Adrenal gland (tissue), 12 donors: ENCODE data around the gene UBE2L3. TPM values are rescaled to one million over a fixed set of nuclear protein-coding genes. Genes with fewer than 3 reads are reported as not detected.

Experiments used
- DNase-seq, 7 donors: peaks; one replicate each; pipeline ENCODE4 v3.0.0-alpha.2; 2019 to 2020
- H3K27ac ChIP-seq, 5 donors: fragments of 200-600 bp; sonication (generic) in 4 of 5; 1 replicate in 3 of 5; 2 replicates in 2 of 5; pipeline versions ENCODE4 v1.5.1 to v1.8.0; 2016 to 2020; ENCODE audit warnings: mild to moderate bottlenecking in 1 of 5
- H3K27me3 ChIP-seq: fragments of 200-600 bp; 2 replicates; pipeline ENCODE4 v1.8.0; 2021
- H3K36me3 ChIP-seq, 2 donors: fragments of 200-600 bp; replicated peaks in 1 of 2; 1 replicate in 1 of 2; 2 replicates in 1 of 2; pipeline versions ENCODE4 v1.5.1 to v1.8.0; 2018 to 2022
- H3K4me1 ChIP-seq, 2 donors: fragments of 200-600 bp; replicated peaks in 1 of 2; 1 replicate in 1 of 2; 2 replicates in 1 of 2; pipeline versions ENCODE4 v1.5.1 to v1.8.0; 2018 to 2021
- H3K4me3 ChIP-seq, 4 donors: fragments of 200-600 bp; sonication (generic) in 3 of 4; one replicate each; pipeline ENCODE4 v1.5.1; 2016 to 2018
- H3K9me3 ChIP-seq, 3 donors: fragments of 200-600 bp; sonication (generic) in 1 of 3; replicated peaks in 1 of 3; 1 replicate in 2 of 3; 2 replicates in 1 of 3; pipeline versions ENCODE4 v1.5.1 to v1.8.0; 2016 to 2021
- POLR2A ChIP-seq, 2 donors: fragments of 450-650 bp; IDR thresholded peaks; one replicate each; pipeline ENCODE4 v1.6.1; 2017; ENCODE audit warnings: antibody characterized with exemption in 2 of 2, mild to moderate bottlenecking in 2 of 2, moderate library complexity in 1 of 2
- WGBS, 4 donors: extraction: QIAGEN DNeasy Blood & Tissue Kit in 2 of 4; methylation state at CpG; one replicate each; pipeline versions ENCODE4 v1.1.5 to v1.1.7; 2013 to 2017; 5-methylcytosine and 5-hydroxymethylcytosine counted together
- intact Hi-C, 2 donors: fragments of 100-400 bp; cut with DNase I; formaldehyde crosslinking; loops; one replicate each; pipeline versions ENCODE4 v1.14.1 to v1.15.0; 2022 to 2023
- polyA plus RNA-seq, 3 donors: library from polyadenylated mRNA; stranded (reverse); fragments of 200-250 nt in 2 of 3; fragments of 350-450 nt in 1 of 3; fragmentation: Illumina TruSeq in 1 of 3; extraction: RNeasy Lipid Tissue Mini Kit (QIAGEN cat#74804) in 1 of 3; gene quantifications; one replicate each; pipeline ENCODE4 v1.2.3, GENCODE V29; 2013 to 2014
- total RNA-seq, 9 donors: library from RNA; depleted of rRNA in 4 of 9; stranded (reverse); fragments of >200 nt in 4 of 9; fragments of 120-200 nt in 1 of 9; fragmentation: NEBNext Ultra II Directional in 1 of 9; extraction: Animal tissue kit (Norgen Biotek cat#: 25700) in 1 of 9; gene quantifications; one replicate each; pipeline versions ENCODE4 v1.1.0 to v1.2.4, GENCODE V29; 2013 to 2023
- TF ChIP-seq, protein P1 (sequence below), 6 experiments: fragments of 450-650 bp in 4 of 6; fragments of 200-600 bp in 2 of 6; sonication (generic) in 1 of 6; IDR thresholded peaks; 1 replicate in 5 of 6; 2 replicates in 1 of 6; pipeline versions ENCODE4 v1.5.1 to v1.8.0; 2016 to 2021; ENCODE audit warnings: antibody characterized with exemption in 6 of 6, mild to moderate bottlenecking in 2 of 6, moderate library complexity in 1 of 6
- donor health status: healthy with polysubstance abuse.
- donor health status: Bipolar disorder and iron deficiency.
- donor health status: DM: yes; HTN: yes; CAD: no.
- donor health status: DM: no; HTN: no; CAD: no.
- donor health status: DM: no; HTN: no; CAD: no.
- donor health status: DM: yes; HTN: yes; CAD: no.

UBE2L3 gene
- total and polyA plus RNA-seq, 12 donors = 48.5 to 142 (median 61.8) TPM

DNA sequence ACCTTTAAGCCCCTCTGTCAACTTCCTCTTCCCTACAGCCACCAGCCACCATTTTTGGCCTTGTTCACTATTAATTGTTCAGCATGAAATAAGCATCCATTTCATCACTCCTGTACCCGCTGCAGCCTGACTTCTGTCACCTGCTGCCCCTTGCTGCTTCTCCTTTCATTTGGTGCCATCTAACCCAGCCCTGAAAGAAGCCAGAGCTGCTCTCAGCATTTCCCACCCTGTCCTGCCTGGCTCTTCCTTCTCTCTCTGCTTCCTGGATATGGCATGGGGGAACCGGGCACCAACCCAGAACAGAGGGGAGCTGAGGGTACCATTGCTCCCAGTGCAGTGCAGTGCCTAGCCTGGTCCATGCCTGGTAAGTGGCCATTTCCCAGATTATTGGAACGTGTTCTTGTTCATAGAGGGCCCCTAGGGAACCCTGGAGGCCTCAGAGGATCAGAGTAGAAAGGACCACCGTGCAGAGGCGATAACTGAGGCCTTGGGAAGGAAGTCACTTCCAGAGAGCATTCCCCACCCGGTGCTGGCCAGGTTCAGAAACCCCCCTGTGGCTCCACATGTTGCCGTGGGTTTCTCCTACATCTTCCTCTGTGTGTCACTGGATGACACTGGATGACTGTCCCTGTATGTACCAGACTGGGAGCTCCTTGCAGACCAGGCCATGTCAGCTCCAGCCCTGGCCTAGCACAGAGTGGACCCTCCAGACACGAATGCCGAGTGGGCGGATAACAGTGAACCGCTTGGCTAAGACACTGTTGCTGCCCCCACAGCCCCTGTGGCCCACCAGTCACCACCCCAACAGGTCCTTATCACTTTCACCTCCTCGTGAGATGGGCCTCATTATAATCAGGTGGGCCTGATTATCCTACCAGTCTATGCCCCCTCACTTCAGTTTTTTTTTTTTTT is 57.6 kb downstream of the UBE2L3 start:
- TF ChIP-seq, protein P1, sequence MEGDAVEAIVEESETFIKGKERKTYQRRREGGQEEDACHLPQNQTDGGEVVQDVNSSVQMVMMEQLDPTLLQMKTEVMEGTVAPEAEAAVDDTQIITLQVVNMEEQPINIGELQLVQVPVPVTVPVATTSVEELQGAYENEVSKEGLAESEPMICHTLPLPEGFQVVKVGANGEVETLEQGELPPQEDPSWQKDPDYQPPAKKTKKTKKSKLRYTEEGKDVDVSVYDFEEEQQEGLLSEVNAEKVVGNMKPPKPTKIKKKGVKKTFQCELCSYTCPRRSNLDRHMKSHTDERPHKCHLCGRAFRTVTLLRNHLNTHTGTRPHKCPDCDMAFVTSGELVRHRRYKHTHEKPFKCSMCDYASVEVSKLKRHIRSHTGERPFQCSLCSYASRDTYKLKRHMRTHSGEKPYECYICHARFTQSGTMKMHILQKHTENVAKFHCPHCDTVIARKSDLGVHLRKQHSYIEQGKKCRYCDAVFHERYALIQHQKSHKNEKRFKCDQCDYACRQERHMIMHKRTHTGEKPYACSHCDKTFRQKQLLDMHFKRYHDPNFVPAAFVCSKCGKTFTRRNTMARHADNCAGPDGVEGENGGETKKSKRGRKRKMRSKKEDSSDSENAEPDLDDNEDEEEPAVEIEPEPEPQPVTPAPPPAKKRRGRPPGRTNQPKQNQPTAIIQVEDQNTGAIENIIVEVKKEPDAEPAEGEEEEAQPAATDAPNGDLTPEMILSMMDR (IDR thresholded peaks at IDR 0.05) = no peak
- no peak for TF ChIP-seq POLR2A (IDR thresholded peaks at IDR 0.05)
- intact Hi-C loops = loop anchor here in 1 of 2 donors (5.0 kb wide), 1 partner anchor 48 kb away; no protein-coding TSS in a partner anchor
- 79 to 88% (median 84%) methylated on average over 8 to 12 of the region's 12 CpGs for WGBS, 4 donors

DNA sequence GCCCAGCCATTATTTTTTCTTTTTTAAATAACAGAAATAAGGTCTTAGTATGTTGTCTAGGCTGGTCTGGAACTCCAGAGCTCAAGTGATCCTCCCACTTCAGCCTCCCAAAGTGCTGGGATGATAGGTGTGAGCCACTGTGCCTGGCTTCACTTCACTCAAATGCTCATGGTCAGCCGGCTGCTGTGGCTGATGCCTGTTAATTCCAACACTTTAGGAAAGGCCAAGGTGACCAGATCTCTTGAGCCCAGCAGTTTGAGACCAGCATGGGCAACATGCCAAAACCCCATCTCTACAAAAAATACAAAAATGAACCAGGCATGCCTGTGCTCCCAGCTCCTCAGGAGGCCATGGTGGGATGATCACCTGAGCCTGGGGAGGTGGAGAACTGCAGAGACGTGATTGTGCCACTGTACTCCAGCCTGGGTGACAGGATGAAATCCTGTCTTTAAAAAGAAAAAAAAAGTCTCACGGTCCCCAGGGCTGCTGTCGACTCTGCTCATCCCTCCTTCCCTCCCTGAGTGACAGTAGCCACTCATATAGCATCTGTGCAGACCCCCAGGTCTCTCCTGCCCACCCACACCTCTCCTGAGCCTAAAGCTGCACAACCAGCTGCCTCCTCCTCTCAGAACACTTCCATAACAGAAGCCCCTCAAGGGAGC is 58.7 kb downstream of the UBE2L3 start:
- H3K27me3 ChIP-seq = no peaks in the 10 kb centered on the region
- no peak overlapping the region for H3K4me3 ChIP-seq
- intact Hi-C loops = loop anchor here in 1 of 2 donors (5.0 kb wide), 1 partner anchor 49 kb away; no protein-coding TSS in a partner anchor
- H3K36me3 ChIP-seq = peaks cover 0 to 5% of the 10 kb centered on the region in 2 donors
- WGBS, 4 donors = 57 to 76% (median 62%) methylated on average over 4 of the region's 4 CpGs
- H3K4me1 ChIP-seq = peaks cover 6 to 18% of the 10 kb centered on the region in 2 donors
- no peaks in the 10 kb centered on the region for H3K9me3 ChIP-seq
- TF ChIP-seq, protein P1 (IDR thresholded peaks at IDR 0.05) = no peak
- no peak for TF ChIP-seq POLR2A (IDR thresholded peaks at IDR 0.05)
- DNase-seq = no peak
- H3K27ac ChIP-seq = no peak overlapping the region

More for the DNA sequence above, 57.6 kb downstream of the UBE2L3 start:
- H3K4me3 ChIP-seq = no peak overlapping the region
- no peak for DNase-seq
- no peaks in the 10 kb centered on the region for H3K27me3 ChIP-seq
- H3K4me1 ChIP-seq = peaks cover 6 to 16% of the 10 kb centered on the region in 2 donors
- no peak overlapping the region for H3K27ac ChIP-seq
- no peaks in the 10 kb centered on the region for H3K9me3 ChIP-seq
- peaks cover 0 to 5% of the 10 kb centered on the region in 2 donors for H3K36me3 ChIP-seq

DNA sequence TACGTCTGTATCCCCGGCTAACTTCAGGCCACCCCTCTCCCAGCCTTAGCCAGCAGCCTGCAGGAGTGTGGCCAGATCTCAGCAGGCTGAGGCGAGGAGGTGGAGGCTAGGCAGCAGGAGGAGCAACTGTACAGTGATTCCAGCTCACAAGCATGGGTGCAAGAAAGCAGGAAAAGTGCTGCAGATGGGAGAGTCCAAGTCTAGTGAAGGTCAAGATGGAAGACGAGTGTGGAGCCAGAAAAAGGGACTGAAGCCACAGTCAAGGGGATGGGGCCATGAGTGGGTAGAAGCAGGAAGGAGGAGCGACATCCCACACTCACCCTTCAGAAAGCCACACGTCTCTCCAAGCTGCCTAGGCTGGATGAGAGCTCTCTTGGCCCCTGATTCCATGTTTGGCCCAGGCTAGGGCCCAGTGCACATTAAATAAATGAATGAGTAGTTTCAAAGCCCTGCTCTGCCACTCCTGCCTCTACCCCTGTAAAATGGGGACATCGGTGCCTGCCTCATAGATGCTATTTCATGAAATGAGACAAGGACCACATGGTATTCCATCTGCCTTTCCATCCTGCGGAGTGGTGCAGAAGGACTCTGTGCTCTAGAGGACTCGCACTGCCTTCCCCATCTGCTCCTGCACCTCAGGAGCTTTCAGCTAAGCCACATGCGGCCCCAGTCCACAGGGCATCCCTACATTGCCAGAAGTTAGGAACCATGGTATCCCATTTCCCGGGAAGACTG is 59.4 kb downstream of the UBE2L3 start:
- 79 to 88% (median 82%) methylated on average over 7 to 11 of the region's 11 CpGs for WGBS, 4 donors
- peaks cover 0 to 5% of the 10 kb centered on the region in 2 donors for H3K36me3 ChIP-seq
- TF ChIP-seq, protein P1 (IDR thresholded peaks at IDR 0.05) = no peak
- TF ChIP-seq POLR2A (IDR thresholded peaks at IDR 0.05) = no peak
- no peak overlapping the region for H3K4me3 ChIP-seq
- DNase-seq = no peak
- peaks cover 6 to 18% of the 10 kb centered on the region in 2 donors for H3K4me1 ChIP-seq
- H3K27ac ChIP-seq = no peak overlapping the region
- no peaks in the 10 kb centered on the region for H3K9me3 ChIP-seq
- no peaks in the 10 kb centered on the region for H3K27me3 ChIP-seq
- intact Hi-C loops = loop anchor here in 1 of 2 donors (5.0 kb wide), 1 partner anchor 50 kb away; no protein-coding TSS in a partner anchor
